HepG2 (cell line): ENCODE measurements around the gene ADH4. TPM values are rescaled to one million over a fixed set of nuclear protein-coding genes. Genes with fewer than 3 reads are reported as not detected.

Experiments used
- ARNT ChIP-seq: fragments of 450-650 bp; IDR thresholded peaks from 2 replicates; pipeline ENCODE4 v1.6.1; 2017
- CCDC6 ChIP-seq: sonication (generic); formaldehyde crosslinking; IDR thresholded peaks from 2 replicates; pipeline ENCODE4 v1.8.1; 2022; ENCODE audit warnings: mild to moderate bottlenecking, missing genetic modification reagents, moderate library complexity
- CREB3 ChIP-seq: sonication (generic); formaldehyde crosslinking; IDR thresholded peaks from 2 replicates; pipeline ENCODE4 v1.5.0; 2020; ENCODE audit warnings: missing genetic modification reagents
- GATAD1 ChIP-seq: IDR thresholded peaks from 2 replicates; pipeline ENCODE4 v1.6.1; 2016; ENCODE audit warnings: missing genetic modification reagents, missing compliant biosample characterization
- HNF4G ChIP-seq, 2 experiments: sonication (generic) in 1 of 2; formaldehyde crosslinking in 1 of 2; IDR thresholded peaks; 2 replicates each; pipeline versions ENCODE4 v1.4.0 to v1.6.1; 2011 to 2020; ENCODE audit warnings: borderline replicate concordance in 2 of 2, low read depth in 2 of 2, mild to moderate bottlenecking in 2 of 2, low read length in 1 of 2, missing genetic modification reagents in 1 of 2, moderate library complexity in 1 of 2
- IRX3 ChIP-seq: sonication (generic); formaldehyde crosslinking; IDR thresholded peaks from 2 replicates; pipeline ENCODE4 v1.8.1; 2023; ENCODE audit warnings: mild to moderate bottlenecking, low read depth, missing genetic modification reagents, borderline replicate concordance
- MAX ChIP-seq: IDR thresholded peaks from 2 replicates; pipeline ENCODE4 v1.6.1; 2012; ENCODE audit warnings: inconsistent platforms
- MEIS1 ChIP-seq: sonication (generic); formaldehyde crosslinking; IDR thresholded peaks from 2 replicates; pipeline ENCODE4 v1.9.0; 2021; ENCODE audit warnings: mild to moderate bottlenecking, missing genetic modification reagents, moderate library complexity, borderline replicate concordance
- MIER3 ChIP-seq: IDR thresholded peaks from 2 replicates; pipeline ENCODE4 v1.6.1; 2016; ENCODE audit warnings: missing compliant biosample characterization, borderline replicate concordance
- NCOA1 ChIP-seq: sonication (generic); formaldehyde crosslinking; IDR thresholded peaks from 2 replicates; pipeline ENCODE4 v1.9.0; 2021; ENCODE audit warnings: missing genetic modification reagents
- NFYB ChIP-seq: sonication (generic); formaldehyde crosslinking; IDR thresholded peaks from 2 replicates; pipeline ENCODE4 v1.4.0; 2020; ENCODE audit warnings: missing genetic modification reagents
- RBFOX2 ChIP-seq: fragments of 200-400 bp; formaldehyde crosslinking; IDR thresholded peaks from 2 replicates; pipeline ENCODE4 v1.6.1; 2017; ENCODE audit warnings: low read depth, mild to moderate bottlenecking, low read length
- SIX1 ChIP-seq: sonication (generic); formaldehyde crosslinking; IDR thresholded peaks from 2 replicates; pipeline ENCODE4 v1.4.0; 2020; ENCODE audit warnings: missing genetic modification reagents, borderline replicate concordance
- SNAPC4 ChIP-seq: sonication (generic); formaldehyde crosslinking; IDR thresholded peaks from 2 replicates; pipeline ENCODE4 v1.4.0; 2020; ENCODE audit warnings: mild to moderate bottlenecking, missing genetic modification reagents
- SRSF1 ChIP-seq: fragments of 200-400 bp; formaldehyde crosslinking; optimal IDR thresholded peaks from 2 replicates; pipeline ENCODE3; 2017; ENCODE audit warnings: mild to moderate bottlenecking, low read depth, low read length, moderate library complexity
- YEATS4 ChIP-seq: sonication (generic); formaldehyde crosslinking; IDR thresholded peaks from 2 replicates; pipeline ENCODE4 v1.4.0; 2020; ENCODE audit warnings: missing genetic modification reagents, borderline replicate concordance
- ZNF33B ChIP-seq: sonication (generic); formaldehyde crosslinking; IDR thresholded peaks from 2 replicates; pipeline ENCODE4 v1.5.1; 2020; ENCODE audit warnings: mild to moderate bottlenecking, missing genetic modification reagents
- ZNF44 ChIP-seq: sonication (generic); formaldehyde crosslinking; IDR thresholded peaks from 2 replicates; pipeline ENCODE4 v1.5.1; 2020; ENCODE audit warnings: mild to moderate bottlenecking, missing genetic modification reagents
- ZNF576 ChIP-seq: sonication (generic); formaldehyde crosslinking; IDR thresholded peaks from 2 replicates; pipeline ENCODE4 v1.4.0; 2020; ENCODE audit warnings: mild to moderate bottlenecking, missing genetic modification reagents
- ZNF614 ChIP-seq: IDR thresholded peaks from 2 replicates; pipeline ENCODE4 v1.6.1; 2018; ENCODE audit warnings: missing biosample characterization, missing genetic modification reagents, inconsistent platforms, borderline replicate concordance
- ZNF709 ChIP-seq: sonication (generic); formaldehyde crosslinking; IDR thresholded peaks from 2 replicates; pipeline ENCODE4 v1.5.0; 2020; ENCODE audit warnings: mild to moderate bottlenecking, missing genetic modification reagents
- polyA plus RNA-seq, 8 experiments: library from polyadenylated mRNA; depleted of rRNA in 3 of 8; stranded (reverse) in 7 of 8; unstranded in 1 of 8; fragments of >200 nt; fragmentation: Illumina TruSeq in 4 of 8; extraction: Trizol in 4 of 8; gene quantifications; 2 replicates each; pipeline versions ENCODE4 v1.2.1 to v1.2.3, GENCODE V29; 2011 to 2016; ENCODE audit warnings: low read depth in 4 of 8, missing spikeins in 1 of 8, mixed read lengths in 1 of 8; ENCODE audit not compliant: insufficient read depth in 1 of 8
- total RNA-seq, 5 experiments: library from RNA; depleted of rRNA; stranded (reverse); fragments of >200 nt; fragmentation: Illumina TruSeq; extraction: Trizol; gene quantifications; 2 replicates each; pipeline ENCODE4 v1.2.3, GENCODE V29; 2016; ENCODE audit warnings: low read depth in 1 of 5

ADH4 gene
- total and polyA plus RNA-seq, 2 of the 13 experiments (the other 11 are each of a cell fraction or from before 2014, with no cell fraction given) = 24.3 to 31.1 TPM

- TF ChIP-seq SNAPC4 (no peak), SRSF1 (peak; percentile 78), IRX3 (CRISPR knock-in tag) (peak; percentile 94; the same call in 1 of the 2 replicates), MIER3 (CRISPR knock-in tag) (peak; percentile 69; the same call in 1 of the 2 replicates), CCDC6 (CRISPR knock-in tag) (no peak; the same call in 1 of the 2 replicates), ZNF614 (CRISPR knock-in tag) (peak; percentile 60; the same call in 1 of the 2 replicates), MEIS1 (peak; percentile 81; the same call in 1 of the 2 replicates), MAX (peak; percentile 84), NCOA1 (CRISPR knock-in tag) (0 out of 2 replicates have a peak, but pooled peaks have one; percentile 5), YEATS4 (CRISPR knock-in tag) (peak; percentile 69; the same call in 1 of the 2 replicates), ZNF33B (CRISPR knock-in tag) (peak; percentile 88), CREB3 (CRISPR knock-in tag) (0 out of 2 replicates have a peak, but pooled peaks have one; percentile 55), ZNF44 (CRISPR knock-in tag) (no peak), ZNF576 (CRISPR knock-in tag) (no peak), ZNF709 (CRISPR knock-in tag) (no peak), NFYB (CRISPR knock-in tag) (peak; percentile 19; the same call in 1 of the 2 replicates), ARNT (no peak), GATAD1 (CRISPR knock-in tag) (peak; percentile 79), SIX1 (CRISPR knock-in tag) (no peak), HNF4G (IDR thresholded peaks at IDR 0.05; ENCODE audit: borderline replicate concordance, low read depth, low read length) (no peak), HNF4G (CRISPR knock-in tag; IDR thresholded peaks at IDR 0.05; ENCODE audit: borderline replicate concordance, low read depth) (peak; percentile 65; the same call in 1 of the 2 replicates), RBFOX2 (peak; percentile 93)
Measured at GRCh38 chr4:99088481-99089365, 55.4 kb downstream of the ADH4 start, which contains the start of gene ADH5 (continued).
